Measurements from ENCODE around the gene APOL1. TPM values are rescaled to one million over a fixed set of nuclear protein-coding genes. Genes with fewer than 3 reads are reported as not detected.

The APOL1 gene
- polyA plus RNA-seq, 1 donor from 2014 or later: not detected

DNA sequence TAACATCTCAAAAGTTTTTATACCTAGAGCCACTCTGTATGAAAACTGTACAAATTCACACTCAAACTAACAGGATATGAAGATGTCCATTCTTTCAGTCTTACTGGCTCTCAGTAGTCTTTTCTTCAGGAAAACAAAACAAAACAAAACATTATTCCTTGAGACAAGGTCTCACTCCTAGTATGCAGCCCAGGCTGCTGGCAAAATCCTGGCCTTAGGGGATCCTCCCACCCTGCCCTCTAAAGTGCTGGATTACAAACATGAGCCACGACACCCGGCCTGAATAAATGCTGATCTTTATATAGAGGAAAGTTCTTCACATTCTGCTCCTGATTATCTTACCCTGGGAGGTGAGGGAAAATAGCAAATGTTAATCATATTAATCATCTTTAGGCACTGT, 18.7 kb upstream of the APOL1 start:
- Histone ChIP-seq H3K4me3 (ENCODE audit: low read length) (no peak overlapping the region), H3K27ac (ENCODE audit: low read length) (no peak overlapping the region)

DNA sequence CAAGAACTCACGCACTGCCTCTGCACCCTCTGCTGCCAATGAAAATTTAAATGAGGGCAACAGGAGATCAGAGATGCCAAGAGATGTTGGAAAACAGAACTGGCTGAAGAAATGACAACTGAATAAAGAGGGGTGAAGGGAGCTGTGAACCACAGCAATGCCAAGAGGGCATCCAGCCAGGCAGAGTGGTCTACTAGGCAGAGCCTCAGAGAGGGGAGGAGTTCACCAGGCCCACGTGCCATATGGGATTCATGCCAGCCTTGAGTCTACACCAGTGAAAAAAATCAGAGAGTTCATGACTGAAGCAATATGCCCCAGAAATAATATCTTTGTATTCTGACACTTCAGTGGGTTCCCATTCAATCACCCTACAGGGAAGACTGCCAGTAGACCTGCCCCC, 18.0 kb upstream of the APOL1 start:
- Histone ChIP-seq H3K27ac (ENCODE audit: low read length) (no peak overlapping the region), H3K9me2 (ENCODE audit: insufficient read depth, low read length) (no peaks in the 10 kb centered on the region), H3K9me3 (ENCODE audit: low read length) (no peaks in the 10 kb centered on the region), H3K4me3 (ENCODE audit: low read length) (no peak overlapping the region), H3F3A (ENCODE audit: insufficient read depth, low read length, poor library complexity, severe bottlenecking) (no peaks in the 10 kb centered on the region), H3K4me2 (ENCODE audit: low read length) (no peak overlapping the region), H3K27me3 (ENCODE audit: insufficient read depth, low read depth, low read length) (no peaks in the 10 kb centered on the region), H3K79me2 (replicated peaks; ENCODE audit: insufficient read depth, low read length) (no peaks in the 10 kb centered on the region), H3K36me3 (ENCODE audit: insufficient read depth, low read length) (no peaks in the 10 kb centered on the region), H4K20me1 (ENCODE audit: insufficient read depth) (no peaks in the 10 kb centered on the region), H3K9ac (ENCODE audit: low read length) (no peak overlapping the region), H2AFZ (ENCODE audit: low read depth, low read length) (no peak overlapping the region)
- TF ChIP-seq RAD21 (conservative IDR thresholded peaks at IDR 0.05) (no peak), TAF1 (IDR thresholded peaks at IDR 0.05; ENCODE audit: low read depth) (no peak), MXI1 (conservative IDR thresholded peaks at IDR 0.05; ENCODE audit: poor library complexity, severe bottlenecking) (no peak), EZH2 (IDR thresholded peaks at IDR 0.05; ENCODE audit: borderline replicate concordance, insufficient read depth, low read length, poor library complexity, severe bottlenecking) (no peak)
- TF ChIP-seq, protein P1, sequence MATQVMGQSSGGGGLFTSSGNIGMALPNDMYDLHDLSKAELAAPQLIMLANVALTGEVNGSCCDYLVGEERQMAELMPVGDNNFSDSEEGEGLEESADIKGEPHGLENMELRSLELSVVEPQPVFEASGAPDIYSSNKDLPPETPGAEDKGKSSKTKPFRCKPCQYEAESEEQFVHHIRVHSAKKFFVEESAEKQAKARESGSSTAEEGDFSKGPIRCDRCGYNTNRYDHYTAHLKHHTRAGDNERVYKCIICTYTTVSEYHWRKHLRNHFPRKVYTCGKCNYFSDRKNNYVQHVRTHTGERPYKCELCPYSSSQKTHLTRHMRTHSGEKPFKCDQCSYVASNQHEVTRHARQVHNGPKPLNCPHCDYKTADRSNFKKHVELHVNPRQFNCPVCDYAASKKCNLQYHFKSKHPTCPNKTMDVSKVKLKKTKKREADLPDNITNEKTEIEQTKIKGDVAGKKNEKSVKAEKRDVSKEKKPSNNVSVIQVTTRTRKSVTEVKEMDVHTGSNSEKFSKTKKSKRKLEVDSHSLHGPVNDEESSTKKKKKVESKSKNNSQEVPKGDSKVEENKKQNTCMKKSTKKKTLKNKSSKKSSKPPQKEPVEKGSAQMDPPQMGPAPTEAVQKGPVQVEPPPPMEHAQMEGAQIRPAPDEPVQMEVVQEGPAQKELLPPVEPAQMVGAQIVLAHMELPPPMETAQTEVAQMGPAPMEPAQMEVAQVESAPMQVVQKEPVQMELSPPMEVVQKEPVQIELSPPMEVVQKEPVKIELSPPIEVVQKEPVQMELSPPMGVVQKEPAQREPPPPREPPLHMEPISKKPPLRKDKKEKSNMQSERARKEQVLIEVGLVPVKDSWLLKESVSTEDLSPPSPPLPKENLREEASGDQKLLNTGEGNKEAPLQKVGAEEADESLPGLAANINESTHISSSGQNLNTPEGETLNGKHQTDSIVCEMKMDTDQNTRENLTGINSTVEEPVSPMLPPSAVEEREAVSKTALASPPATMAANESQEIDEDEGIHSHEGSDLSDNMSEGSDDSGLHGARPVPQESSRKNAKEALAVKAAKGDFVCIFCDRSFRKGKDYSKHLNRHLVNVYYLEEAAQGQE (IDR thresholded peaks at IDR 0.05; ENCODE audit: borderline replicate concordance): no peak

More for the DNA sequence above, 18.7 kb upstream of the APOL1 start:
- H2AFZ ChIP-seq (ENCODE audit: low read depth, low read length): no peak overlapping the region
- H3K9me3 ChIP-seq (ENCODE audit: low read length): no peaks in the 10 kb centered on the region
- H3K27me3 ChIP-seq (ENCODE audit: insufficient read depth, low read depth, low read length): no peaks in the 10 kb centered on the region
- no peak overlapping the region for H3K9ac ChIP-seq (ENCODE audit: low read length)
- H3F3A ChIP-seq (ENCODE audit: insufficient read depth, low read length, poor library complexity, severe bottlenecking): no peaks in the 10 kb centered on the region
- H3K36me3 ChIP-seq (ENCODE audit: insufficient read depth, low read length): no peaks in the 10 kb centered on the region
- H3K79me2 ChIP-seq (replicated peaks; ENCODE audit: insufficient read depth, low read length): no peaks in the 10 kb centered on the region
- TF ChIP-seq EZH2 (IDR thresholded peaks at IDR 0.05; ENCODE audit: borderline replicate concordance, insufficient read depth, low read length, poor library complexity, severe bottlenecking): no peak
- no peak for TF ChIP-seq MXI1 (conservative IDR thresholded peaks at IDR 0.05; ENCODE audit: poor library complexity, severe bottlenecking)
- TF ChIP-seq, protein P1 (IDR thresholded peaks at IDR 0.05; ENCODE audit: borderline replicate concordance): no peak
- no peak for TF ChIP-seq TAF1 (IDR thresholded peaks at IDR 0.05; ENCODE audit: low read depth)
- TF ChIP-seq RAD21 (conservative IDR thresholded peaks at IDR 0.05): no peak
- TF ChIP-seq, protein P2, sequence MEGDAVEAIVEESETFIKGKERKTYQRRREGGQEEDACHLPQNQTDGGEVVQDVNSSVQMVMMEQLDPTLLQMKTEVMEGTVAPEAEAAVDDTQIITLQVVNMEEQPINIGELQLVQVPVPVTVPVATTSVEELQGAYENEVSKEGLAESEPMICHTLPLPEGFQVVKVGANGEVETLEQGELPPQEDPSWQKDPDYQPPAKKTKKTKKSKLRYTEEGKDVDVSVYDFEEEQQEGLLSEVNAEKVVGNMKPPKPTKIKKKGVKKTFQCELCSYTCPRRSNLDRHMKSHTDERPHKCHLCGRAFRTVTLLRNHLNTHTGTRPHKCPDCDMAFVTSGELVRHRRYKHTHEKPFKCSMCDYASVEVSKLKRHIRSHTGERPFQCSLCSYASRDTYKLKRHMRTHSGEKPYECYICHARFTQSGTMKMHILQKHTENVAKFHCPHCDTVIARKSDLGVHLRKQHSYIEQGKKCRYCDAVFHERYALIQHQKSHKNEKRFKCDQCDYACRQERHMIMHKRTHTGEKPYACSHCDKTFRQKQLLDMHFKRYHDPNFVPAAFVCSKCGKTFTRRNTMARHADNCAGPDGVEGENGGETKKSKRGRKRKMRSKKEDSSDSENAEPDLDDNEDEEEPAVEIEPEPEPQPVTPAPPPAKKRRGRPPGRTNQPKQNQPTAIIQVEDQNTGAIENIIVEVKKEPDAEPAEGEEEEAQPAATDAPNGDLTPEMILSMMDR (IDR thresholded peaks at IDR 0.05; ENCODE audit: poor library complexity, severe bottlenecking): no peak
- no peak for TF ChIP-seq SMC3 (conservative IDR thresholded peaks at IDR 0.05; ENCODE audit: poor library complexity)
- TF ChIP-seq EP300 (conservative IDR thresholded peaks at IDR 0.05; ENCODE audit: poor library complexity, severe bottlenecking): no peak
- no peak for TF ChIP-seq POLR2AphosphoS5 (IDR thresholded peaks at IDR 0.05)
- H3K4me2 ChIP-seq (ENCODE audit: low read length): no peak overlapping the region
- no peaks in the 10 kb centered on the region for H4K20me1 ChIP-seq (ENCODE audit: insufficient read depth)
- H3K9me2 ChIP-seq (ENCODE audit: insufficient read depth, low read length): no peaks in the 10 kb centered on the region
